ENCODE measurements around the gene JARID2. TPM values are rescaled to one million over a fixed set of nuclear protein-coding genes. Genes with fewer than 3 reads are reported as not detected.

Gene JARID2
- total and polyA plus RNA-seq, 2 of the 13 experiments (the other 11 are each of a cell fraction or from before 2014, with no cell fraction given): 7.5 to 10.3 TPM

GRCh38 chr6:15294504-15294903 is 48.6 kb downstream of the JARID2 start:
- POLR2A ChIA-PET: no interaction called here
- Histone ChIP-seq H3K79me2 (ENCODE audit: insufficient read depth, low read length) (peaks cover 58% of the 10 kb centered on the region), H3K4me2 (ENCODE audit: low read depth, low read length) (no peak overlapping the region), H3K27ac (ENCODE audit: extremely low read length, insufficient read depth, low read length) (no peak overlapping the region), H3K4me3 (replicated peaks in 1 of 3; ENCODE audit: insufficient read depth in 1 of 3, low read depth in 2 of 3, low read length in 3 of 3) (no peak overlapping the region), H3K4me1 (ENCODE audit: insufficient read depth, low read length) (peaks cover 40% of the 10 kb centered on the region), H2AFZ (ENCODE audit: low read length) (no peak overlapping the region), H3K9me3 (ENCODE audit: low read length) (no peaks in the 10 kb centered on the region), H4K20me1 (ENCODE audit: insufficient read depth, low read length) (peaks cover 5% of the 10 kb centered on the region; the same call in 1 of the 2 replicates), H3K9ac (ENCODE audit: insufficient read depth, low read depth, low read length) (no peak overlapping the region), H3K27me3 (ENCODE audit: control insufficient read depth in 1 of 2, insufficient read depth in 2 of 2, low read length in 2 of 2) (no peaks in the 10 kb centered on the region), H3K36me3 (replicated peaks in 1 of 2; ENCODE audit: control insufficient read depth in 1 of 2, insufficient read depth in 2 of 2, low read length in 2 of 2) (no peaks in the 10 kb centered on the region)
- no peak for DNase-seq (ENCODE audit: low spot score)
- intact Hi-C loops (cut with micrococcal nuclease; ENCODE audit: unreplicated experiment): no loop called here
- WGBS (ENCODE audit: low lambda C conversion rate): 98% methylated on average over 5 of the region's 5 CpGs
- in situ Hi-C loops (cut with HindIII; ENCODE audit: extremely low pct_ligation_motif_present, low pct_unique_long_range_greater_than_20kb): no loop called here
- BruUV-seq (replicated peaks): no TSS peak
- ATAC-seq: no peak
- CTCF ChIA-PET (ENCODE audit: low intra/inter-chr PET ratio, low total read pairs): no interaction called here
- no peak for FAIRE-seq
- TF ChIP-seq ZBTB38 (CRISPR knock-in tag; IDR thresholded peaks at IDR 0.05): 0 out of 2 replicates have a peak, but pooled peaks have one; percentile 37
- TF ChIP-seq ZBTB46 (CRISPR knock-in tag; IDR thresholded peaks at IDR 0.05; ENCODE audit: borderline replicate concordance): no peak
- TF ChIP-seq RORA (CRISPR knock-in tag; IDR thresholded peaks at IDR 0.05): no peak

GRCh38 chr6:15296249-15296648 is 50.4 kb downstream of the JARID2 start:
- 95% methylated on average over 5 of the region's 5 CpGs for WGBS (ENCODE audit: low lambda C conversion rate)
- no peak overlapping the region for H3K4me2 ChIP-seq (ENCODE audit: low read depth, low read length)
- H3K9ac ChIP-seq (ENCODE audit: insufficient read depth, low read depth, low read length): no peak overlapping the region
- ATAC-seq: no peak
- no peak overlapping the region for H3K27ac ChIP-seq (ENCODE audit: extremely low read length, insufficient read depth, low read length)
- no peaks in the 10 kb centered on the region for H3K36me3 ChIP-seq (replicated peaks in 1 of 2; ENCODE audit: control insufficient read depth in 1 of 2, insufficient read depth in 2 of 2, low read length in 2 of 2)
- no peak overlapping the region for H2AFZ ChIP-seq (ENCODE audit: low read length)
- FAIRE-seq: no peak
- H3K4me1 ChIP-seq (ENCODE audit: insufficient read depth, low read length): peaks cover 36% of the 10 kb centered on the region
- DNase-seq (ENCODE audit: low spot score): no peak
- ChIA-PET CTCF (ENCODE audit: low intra/inter-chr PET ratio, low total read pairs) (no interaction called here), POLR2A (no interaction called here)
- no peaks in the 10 kb centered on the region for H3K9me3 ChIP-seq (ENCODE audit: low read length)
- intact Hi-C loops (cut with micrococcal nuclease; ENCODE audit: unreplicated experiment) (no loop called here), in situ Hi-C loops (cut with HindIII; ENCODE audit: extremely low pct_ligation_motif_present, low pct_unique_long_range_greater_than_20kb) (no loop called here)
- TF ChIP-seq ZNF251 (CRISPR knock-in tag; IDR thresholded peaks at IDR 0.05): no peak
- TF ChIP-seq FOXC1 (CRISPR knock-in tag; IDR thresholded peaks at IDR 0.05; ENCODE audit: borderline replicate concordance): no peak
- no peak for TF ChIP-seq HOXA5 (CRISPR knock-in tag; IDR thresholded peaks at IDR 0.05)
- TF ChIP-seq ATF4 (CRISPR knock-in tag; IDR thresholded peaks at IDR 0.05): no peak
- no peak for TF ChIP-seq MYC (CRISPR knock-in tag; IDR thresholded peaks at IDR 0.05; ENCODE audit: borderline replicate concordance)
- no peak for TF ChIP-seq MEIS1 (CRISPR knock-in tag; IDR thresholded peaks at IDR 0.05; ENCODE audit: borderline replicate concordance)
- TF ChIP-seq NCOA1 (CRISPR knock-in tag; IDR thresholded peaks at IDR 0.05): no peak
- no peak for TF ChIP-seq MIER2 (CRISPR knock-in tag; IDR thresholded peaks at IDR 0.05)
- no peak for TF ChIP-seq NPAS2 (CRISPR knock-in tag; IDR thresholded peaks at IDR 0.05; ENCODE audit: borderline replicate concordance)
- no peak for TF ChIP-seq TCF7L2 (IDR thresholded peaks at IDR 0.05; ENCODE audit: low read depth, low read length)
- TF ChIP-seq PTBP1 (IDR thresholded peaks at IDR 0.05; ENCODE audit: low read depth, low read length, poor library complexity, severe bottlenecking): no peak
- TF ChIP-seq ZNF501 (CRISPR knock-in tag; IDR thresholded peaks at IDR 0.05): no peak
- no peak for TF ChIP-seq ARNTL (CRISPR knock-in tag; IDR thresholded peaks at IDR 0.05)
- peaks cover 56% of the 10 kb centered on the region for H3K79me2 ChIP-seq (ENCODE audit: insufficient read depth, low read length)
- H4K20me1 ChIP-seq (ENCODE audit: insufficient read depth, low read length): no peaks in the 10 kb centered on the region
- no peak overlapping the region for H3K4me3 ChIP-seq (replicated peaks in 1 of 3; ENCODE audit: insufficient read depth in 1 of 3, low read depth in 2 of 3, low read length in 3 of 3)
- no peaks in the 10 kb centered on the region for H3K27me3 ChIP-seq (ENCODE audit: control insufficient read depth in 1 of 2, insufficient read depth in 2 of 2, low read length in 2 of 2)
- no TSS peak for BruUV-seq (replicated peaks)

Data from HepG2 (cell line).